ENCODE measurements around the gene CCRL2.

DNA sequence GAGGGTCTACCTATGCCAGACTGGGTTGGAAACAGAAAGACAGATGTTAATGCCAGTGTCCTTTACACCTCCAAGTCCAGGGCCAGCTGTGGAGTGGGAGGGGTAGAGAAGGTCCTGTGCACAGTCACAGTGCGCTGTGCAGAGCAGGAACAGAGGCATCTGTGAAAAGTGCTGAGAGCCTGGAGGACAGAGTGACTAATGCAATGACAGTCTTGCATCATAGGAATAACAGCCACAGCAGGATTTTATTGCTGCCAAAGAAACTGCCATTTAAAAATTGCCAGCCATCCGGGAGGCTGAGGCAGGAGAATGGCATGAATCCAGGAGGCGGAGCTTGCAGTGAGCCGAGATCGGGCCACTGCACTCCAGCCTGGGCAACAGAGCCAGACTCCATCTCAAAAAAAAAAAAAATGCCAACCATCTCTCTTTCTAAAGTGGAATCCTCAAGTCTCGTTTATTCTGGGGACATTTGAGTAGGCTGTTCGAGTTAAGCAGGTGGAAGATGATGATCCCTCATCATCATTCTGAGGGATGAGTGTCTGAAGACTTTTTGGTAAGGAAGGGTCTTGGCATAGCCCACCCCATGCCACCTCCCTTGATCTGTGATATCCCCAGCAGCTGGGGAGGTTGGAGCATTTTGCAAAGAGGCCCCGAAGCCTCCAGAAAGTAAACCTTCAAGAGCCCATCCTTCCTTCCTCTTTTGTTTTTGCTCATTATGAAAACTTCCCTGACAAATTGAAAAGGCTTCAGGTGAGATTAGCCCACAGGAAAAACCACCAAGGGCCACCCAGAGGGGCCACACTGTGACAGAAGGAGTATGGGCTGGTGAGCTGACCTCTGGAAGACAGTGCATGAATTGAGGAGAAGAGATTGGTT, 45.4 kb upstream of the CCRL2 start:
- TF ChIP-seq, protein P1, sequence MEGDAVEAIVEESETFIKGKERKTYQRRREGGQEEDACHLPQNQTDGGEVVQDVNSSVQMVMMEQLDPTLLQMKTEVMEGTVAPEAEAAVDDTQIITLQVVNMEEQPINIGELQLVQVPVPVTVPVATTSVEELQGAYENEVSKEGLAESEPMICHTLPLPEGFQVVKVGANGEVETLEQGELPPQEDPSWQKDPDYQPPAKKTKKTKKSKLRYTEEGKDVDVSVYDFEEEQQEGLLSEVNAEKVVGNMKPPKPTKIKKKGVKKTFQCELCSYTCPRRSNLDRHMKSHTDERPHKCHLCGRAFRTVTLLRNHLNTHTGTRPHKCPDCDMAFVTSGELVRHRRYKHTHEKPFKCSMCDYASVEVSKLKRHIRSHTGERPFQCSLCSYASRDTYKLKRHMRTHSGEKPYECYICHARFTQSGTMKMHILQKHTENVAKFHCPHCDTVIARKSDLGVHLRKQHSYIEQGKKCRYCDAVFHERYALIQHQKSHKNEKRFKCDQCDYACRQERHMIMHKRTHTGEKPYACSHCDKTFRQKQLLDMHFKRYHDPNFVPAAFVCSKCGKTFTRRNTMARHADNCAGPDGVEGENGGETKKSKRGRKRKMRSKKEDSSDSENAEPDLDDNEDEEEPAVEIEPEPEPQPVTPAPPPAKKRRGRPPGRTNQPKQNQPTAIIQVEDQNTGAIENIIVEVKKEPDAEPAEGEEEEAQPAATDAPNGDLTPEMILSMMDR (IDR thresholded peaks at IDR 0.05): no peak
- no peak for TF ChIP-seq POLR2A (IDR thresholded peaks at IDR 0.05)

Measured in heart left ventricle (tissue), 13 donors.